Activated CD8-positive, alpha-beta memory T cell treated with anti-CD3 and anti-CD28 coated beads for 1 hour (primary cell): ENCODE results near the gene RNF11.

Experiments used
- DNase-seq, 2 donors: peaks; one replicate each; pipeline ENCODE4 v3.0.0-alpha.2; 2020; ENCODE audit warnings: low read depth in 1 of 2; ENCODE audit errors: extremely low read depth in 1 of 2

RNF11 gene

GRCh38 chr1:51263147-51263877 is 27.2 kb downstream of the RNF11 start:
- no peak for DNase-seq

GRCh38 chr1:51264451-51264850 is 28.4 kb downstream of the RNF11 start:
- DNase-seq = no peak

- DNase-seq = no peak
Observed at GRCh38 chr1:51265618-51266017, 29.5 kb downstream of the RNF11 start.

GRCh38 chr1:51266181-51266580 is 30.1 kb downstream of the RNF11 start:
- no peak for DNase-seq

- no peak for DNase-seq
Observed at GRCh38 chr1:51266791-51267190, 30.7 kb downstream of the RNF11 start.

GRCh38 chr1:51268634-51269033 is 32.6 kb downstream of the RNF11 start:
- no peak for DNase-seq

GRCh38 chr1:51270751-51271150 is 34.7 kb downstream of the RNF11 start:
- DNase-seq = no peak

- DNase-seq = no peak
Observed at GRCh38 chr1:51272916-51273315, 36.8 kb downstream of the RNF11 start.

- DNase-seq = no peak
Observed at GRCh38 chr1:51274676-51275075, 38.6 kb downstream of the RNF11 start.

GRCh38 chr1:51276286-51276685 is 40.2 kb downstream of the RNF11 start:
- DNase-seq = no peak

GRCh38 chr1:51280321-51280978 is 44.4 kb downstream of the RNF11 start:
- no peak for DNase-seq

- no peak for DNase-seq
Observed at GRCh38 chr1:51281807-51282206, 45.7 kb downstream of the RNF11 start.

- DNase-seq = no peak
Observed at GRCh38 chr1:51282605-51283004, 46.5 kb downstream of the RNF11 start.

GRCh38 chr1:51283979-51284378 is 47.9 kb downstream of the RNF11 start:
- DNase-seq = no peak

- no peak for DNase-seq
Observed at GRCh38 chr1:51284487-51284954, 48.4 kb downstream of the RNF11 start.

- DNase-seq = no peak
Observed at GRCh38 chr1:51285055-51285454, 49.0 kb downstream of the RNF11 start.

GRCh38 chr1:51287966-51288365 is 51.9 kb downstream of the RNF11 start:
- DNase-seq = no peak

- no peak for DNase-seq
Observed at GRCh38 chr1:51288578-51288977, 52.5 kb downstream of the RNF11 start.

GRCh38 chr1:51289676-51290488 is 53.8 kb downstream of the RNF11 start:
- DNase-seq = no peak

- DNase-seq = no peak
Observed at GRCh38 chr1:51290489-51290847, 54.4 kb downstream of the RNF11 start.

GRCh38 chr1:51293898-51294515 is 57.9 kb downstream of the RNF11 start:
- no peak for DNase-seq
